Omental fat pad (tissue), 4 donors: Measurements from ENCODE around the gene PLXNA4. TPM values are rescaled to one million over a fixed set of nuclear protein-coding genes. Genes with fewer than 3 reads are reported as not detected.
A peak's percentile ranks its signal among the peaks of the same experiment; 100 is the strongest.

ENCODE experiments used
- ATAC-seq: fragments of 150-250 bp; one replicate; pipeline ENCODE4 v1.9.1; 2016; ENCODE audit warnings: mild to moderate bottlenecking, moderate library complexity; ENCODE audit not compliant: low FRiP score
- DNase-seq: peaks from one replicate; pipeline ENCODE4 v3.0.0-alpha.2; 2019; ENCODE audit warnings: low spot score
- total RNA-seq, 4 donors: library from RNA; depleted of rRNA; stranded (reverse); fragments of >200 nt; gene quantifications; one replicate each; pipeline ENCODE4 v1.1.0, GENCODE V29; 2016
- TF ChIP-seq, protein P1 (sequence below), 3 donors: fragments of 450-650 bp; IDR thresholded peaks; one replicate each; pipeline ENCODE4 v1.5.1; 2016 to 2017; ENCODE audit warnings: antibody characterized with exemption in 3 of 3, mild to moderate bottlenecking in 3 of 3, moderate library complexity in 2 of 3

PLXNA4 gene
- total RNA-seq, 4 donors from 2014 or later: 31.4 to 111 (median 41.9) TPM

DNA sequence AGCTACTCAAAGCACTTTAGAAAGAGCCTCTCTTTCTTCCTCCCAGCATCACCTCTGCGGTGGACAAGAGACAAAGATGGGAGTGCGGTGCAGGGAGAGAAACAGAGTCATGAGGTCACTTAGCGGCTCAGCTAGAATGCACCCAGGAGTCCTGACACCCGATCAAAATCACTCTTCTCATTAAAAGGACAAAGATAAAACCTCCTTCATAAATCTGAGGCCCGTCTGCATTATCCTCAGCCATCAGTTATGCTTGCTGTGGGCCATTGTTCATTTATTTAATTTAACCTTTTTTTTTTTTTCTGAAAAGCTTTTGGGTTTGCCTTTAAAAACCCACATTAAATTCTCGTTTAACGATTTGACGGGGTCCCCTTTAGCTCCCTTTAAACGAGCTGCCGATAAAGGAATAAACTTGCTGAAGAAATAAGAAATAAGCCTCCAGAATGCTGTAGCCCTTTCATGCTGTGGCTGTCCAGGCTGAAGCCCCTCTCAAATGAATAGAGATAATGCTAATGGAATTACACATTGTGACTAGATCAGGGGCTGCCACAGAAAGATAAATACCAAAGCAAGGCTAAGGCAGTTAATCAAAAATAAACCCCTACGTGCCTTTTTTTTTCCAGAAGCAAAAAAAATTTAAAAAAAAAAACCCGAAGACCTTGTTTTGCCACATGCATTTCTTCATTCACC is 16.1 kb upstream of the PLXNA4 start:
- no peak for DNase-seq
- TF ChIP-seq, protein P1, sequence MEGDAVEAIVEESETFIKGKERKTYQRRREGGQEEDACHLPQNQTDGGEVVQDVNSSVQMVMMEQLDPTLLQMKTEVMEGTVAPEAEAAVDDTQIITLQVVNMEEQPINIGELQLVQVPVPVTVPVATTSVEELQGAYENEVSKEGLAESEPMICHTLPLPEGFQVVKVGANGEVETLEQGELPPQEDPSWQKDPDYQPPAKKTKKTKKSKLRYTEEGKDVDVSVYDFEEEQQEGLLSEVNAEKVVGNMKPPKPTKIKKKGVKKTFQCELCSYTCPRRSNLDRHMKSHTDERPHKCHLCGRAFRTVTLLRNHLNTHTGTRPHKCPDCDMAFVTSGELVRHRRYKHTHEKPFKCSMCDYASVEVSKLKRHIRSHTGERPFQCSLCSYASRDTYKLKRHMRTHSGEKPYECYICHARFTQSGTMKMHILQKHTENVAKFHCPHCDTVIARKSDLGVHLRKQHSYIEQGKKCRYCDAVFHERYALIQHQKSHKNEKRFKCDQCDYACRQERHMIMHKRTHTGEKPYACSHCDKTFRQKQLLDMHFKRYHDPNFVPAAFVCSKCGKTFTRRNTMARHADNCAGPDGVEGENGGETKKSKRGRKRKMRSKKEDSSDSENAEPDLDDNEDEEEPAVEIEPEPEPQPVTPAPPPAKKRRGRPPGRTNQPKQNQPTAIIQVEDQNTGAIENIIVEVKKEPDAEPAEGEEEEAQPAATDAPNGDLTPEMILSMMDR (IDR thresholded peaks at IDR 0.05): no peak
- ATAC-seq: no peak

DNA sequence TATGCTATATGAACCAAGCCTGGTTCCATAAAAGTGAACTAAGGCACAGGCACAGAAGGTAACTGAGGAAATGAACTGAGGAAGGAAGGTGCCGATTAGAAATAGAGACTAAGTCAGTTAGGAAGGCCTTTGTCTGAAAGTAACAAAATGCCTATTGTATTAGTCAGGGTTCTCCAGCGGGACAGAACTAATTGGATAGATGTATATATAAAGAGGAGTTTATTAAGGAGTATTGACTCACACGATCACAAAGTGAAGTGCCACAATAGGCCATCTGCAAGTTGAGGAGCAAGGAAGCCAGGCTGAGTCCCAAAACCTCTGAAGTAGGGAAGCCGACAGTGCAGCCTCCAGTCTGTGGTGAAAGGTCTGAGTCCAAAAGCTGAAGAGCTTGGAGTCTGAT is 13.9 kb upstream of the PLXNA4 start:
- DNase-seq: no peak
- no peak for ATAC-seq
- TF ChIP-seq, protein P1 (IDR thresholded peaks at IDR 0.05): no peak

DNA sequence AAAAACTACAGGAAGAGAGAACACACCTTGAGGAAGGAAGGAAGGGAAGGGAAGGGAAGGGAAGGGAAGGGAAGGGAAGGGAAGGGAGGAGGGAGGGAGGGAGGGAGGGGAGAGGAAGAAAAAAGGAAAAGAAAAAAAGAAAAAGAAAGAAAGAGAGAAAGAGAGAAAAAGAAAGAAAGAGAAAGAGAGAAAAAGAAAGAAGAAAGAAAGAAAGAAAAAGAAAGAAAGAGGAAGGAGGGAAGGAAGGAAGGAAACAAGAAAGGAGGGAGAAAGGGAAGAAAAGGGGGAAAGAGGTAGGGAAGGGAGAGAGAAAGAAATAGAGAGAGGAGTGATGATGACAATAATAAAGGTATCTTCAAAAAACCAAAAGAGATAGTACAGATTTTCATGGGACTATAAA is 12.3 kb upstream of the PLXNA4 start:
- DNase-seq (no peak), ATAC-seq (no peak)
- TF ChIP-seq, protein P1 (IDR thresholded peaks at IDR 0.05): no peak

DNA sequence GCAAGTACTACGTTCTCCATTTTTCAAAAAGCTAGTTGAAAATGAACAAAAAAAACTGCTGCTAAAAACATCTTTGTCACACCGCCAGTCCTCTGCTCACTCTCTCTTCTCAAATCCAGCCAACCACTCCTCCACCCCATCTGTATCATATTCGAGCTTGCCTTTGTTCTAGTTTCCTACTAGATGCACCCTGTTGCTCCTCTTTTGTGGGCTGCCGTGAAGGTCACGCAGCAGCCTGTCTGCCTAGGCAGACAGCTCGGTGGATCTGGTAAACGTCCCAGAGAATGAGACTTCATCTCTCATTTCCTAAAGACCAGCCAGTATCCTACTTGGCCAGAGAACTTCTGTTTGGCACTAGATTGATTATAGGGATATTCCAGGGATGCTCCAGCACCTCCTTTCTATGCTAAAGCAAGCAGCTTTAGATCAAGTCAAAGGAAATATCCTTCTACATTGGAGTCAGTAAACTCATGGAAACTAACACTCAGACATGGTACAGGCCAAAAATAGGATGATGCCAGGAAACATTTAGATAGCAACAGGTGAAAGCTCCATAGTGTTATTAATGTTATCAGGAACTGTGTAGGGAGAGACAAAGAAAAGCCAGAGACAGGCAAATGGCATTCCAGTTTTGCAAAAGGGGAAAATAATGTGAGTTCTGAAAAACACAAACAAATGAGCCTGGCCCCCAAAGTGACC is 8.7 kb upstream of the PLXNA4 start:
- TF ChIP-seq, protein P1 (IDR thresholded peaks at IDR 0.05): no peak
- no peak for ATAC-seq

DNA sequence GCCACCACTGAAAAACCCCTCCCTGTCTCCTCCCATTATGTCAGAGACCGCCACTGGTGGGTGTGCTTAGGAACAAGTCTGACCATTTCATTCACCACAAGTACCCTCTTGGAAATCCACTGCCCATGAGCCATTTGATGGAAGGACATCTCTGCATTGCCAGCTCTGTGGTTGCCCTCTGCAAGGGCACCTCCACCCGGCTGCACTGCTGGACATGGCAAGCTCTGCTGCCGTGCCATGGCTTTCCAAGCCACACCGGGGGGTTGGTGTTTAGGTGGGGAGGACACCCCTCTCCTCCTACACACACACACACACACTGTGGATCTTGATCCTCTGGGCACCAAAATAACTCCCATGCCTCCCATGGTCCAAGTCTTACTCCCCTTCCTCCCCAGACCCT is 5.2 kb upstream of the PLXNA4 start:
- TF ChIP-seq, protein P1 (IDR thresholded peaks at IDR 0.05): no peak
- no peak for ATAC-seq
- no peak for DNase-seq

More for the DNA sequence above, 8.7 kb upstream of the PLXNA4 start:
- no peak for DNase-seq

DNA sequence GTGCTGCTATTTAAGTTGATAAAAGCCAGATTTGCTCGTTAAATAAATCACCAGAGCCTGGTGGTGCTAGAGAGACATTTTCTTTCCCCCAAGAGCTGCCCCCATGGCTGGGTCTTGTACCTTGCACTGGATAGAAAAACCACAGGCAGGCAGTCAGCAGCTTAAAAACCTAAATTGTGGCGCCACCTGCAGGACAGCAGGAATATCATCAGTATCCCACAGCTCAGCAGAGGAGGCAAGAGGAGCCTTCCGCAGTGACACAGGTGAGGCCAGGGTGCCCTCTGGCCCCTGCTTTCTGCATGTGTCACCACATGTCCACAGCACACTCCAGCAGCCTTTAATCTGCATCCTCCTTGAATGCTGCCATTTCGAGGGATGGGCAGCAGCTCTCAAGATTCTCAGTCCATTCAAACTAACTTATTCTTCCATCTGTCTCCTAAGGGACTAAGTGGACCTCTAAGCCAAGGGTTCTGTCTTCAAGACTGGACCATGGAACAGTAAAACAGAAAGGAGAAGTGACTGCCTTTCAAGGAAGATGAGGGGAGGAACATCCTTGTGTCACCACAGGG is 4.5 kb upstream of the PLXNA4 start:
- TF ChIP-seq, protein P1 (IDR thresholded peaks at IDR 0.05): peak in 2 of 3 donors; percentile 18 to 80
- DNase-seq (no peak), ATAC-seq (peak; percentile 49)
